Skin of body (tissue), 3 donors: ENCODE results near the gene RPL3. TPM values are rescaled to one million over a fixed set of nuclear protein-coding genes. Genes with fewer than 3 reads are reported as not detected.

Source experiments
- DNase-seq: peaks from one replicate; lab custom pipeline; 2025; lab: John Stamatoyannopoulos, UW
- small RNA-seq: library from RNA; depleted of rRNA; stranded (forward); fragments of <200 nt; gene quantifications from one replicate; pipeline ENCODE3, GENCODE V24; 2014; ENCODE audit warnings: low replicate concordance
- total RNA-seq: library from RNA; depleted of rRNA; stranded (reverse); fragments of >200 nt; gene quantifications from one replicate; pipeline ENCODE4 v1.2.3, GENCODE V29; 2014

Gene RPL3
- total RNA-seq, 1 donor from 2014 or later, result 2,417 TPM

DNA sequence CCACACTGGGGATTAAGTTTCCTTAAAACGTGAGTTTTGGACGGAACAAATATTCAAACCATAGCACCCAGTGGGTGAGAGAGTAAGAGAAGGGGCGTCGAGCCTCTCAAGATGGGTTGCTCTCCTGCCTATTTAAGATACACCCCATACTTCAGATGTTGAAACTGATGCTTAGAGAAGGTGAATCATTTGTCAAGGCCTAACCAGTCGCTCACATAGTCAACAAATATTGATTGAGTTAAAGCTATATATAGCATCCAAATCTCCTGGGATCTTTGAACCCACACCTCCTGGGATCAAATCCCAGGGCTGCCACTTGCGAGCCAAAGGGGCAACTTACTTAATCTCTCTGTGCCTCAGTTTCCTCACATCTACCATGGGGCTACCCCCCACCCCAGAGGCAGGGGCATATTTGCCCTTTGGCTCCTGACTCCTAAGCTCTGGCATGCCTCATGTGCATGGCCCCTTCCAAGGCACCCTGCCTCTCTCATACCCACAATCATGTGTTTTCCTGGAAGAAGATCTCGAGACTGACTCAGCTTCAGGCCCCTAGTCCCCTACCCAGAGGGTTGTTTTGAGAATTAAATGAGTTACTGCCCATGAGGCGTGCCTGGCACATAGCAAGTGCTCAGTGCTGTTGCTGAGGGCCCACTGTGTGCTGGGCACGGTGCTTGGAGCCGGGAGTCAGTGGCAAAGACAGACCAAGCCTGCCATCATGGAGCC, 55.6 kb downstream of the RPL3 start:
- DNase-seq, result no peak

Small RNAs within 50 kb of the gene (small RNA-seq; reads per million reads assigned to genes)
- not detected for gene SNORD43
- gene SNORD83A, result 2,896 reads per million, percentile 99 among the genes with 10 or more reads in this experiment
- not detected for gene SNORD83B

Other genes starting within 250 kb of the RPL3 start
- 4.4 TPM for gene APOBEC3G, start 242.3 kb downstream of the RPL3 start, total RNA-seq
- not detected for gene APOBEC3H, start 222.4 kb downstream of the RPL3 start, total RNA-seq
- 4.0 TPM for gene CBX7, start 166.9 kb downstream of the RPL3 start, total RNA-seq
- gene PDGFB, start 74.6 kb downstream of the RPL3 start, total RNA-seq, result 10.9 TPM
- gene SYNGR1, start 30.4 kb upstream of the RPL3 start, total RNA-seq, result 14.6 TPM
- 10.9 TPM for gene TAB1, start 80.2 kb upstream of the RPL3 start, total RNA-seq
- gene MGAT3, start 137.4 kb upstream of the RPL3 start, total RNA-seq, result 4.2 TPM
- gene MIEF1, start 182.7 kb upstream of the RPL3 start, total RNA-seq, result 10.7 TPM
- gene ATF4, start 200.9 kb upstream of the RPL3 start, total RNA-seq, result 125 TPM
- 31.1 TPM for gene RPS19BP1, start 213.1 kb upstream of the RPL3 start, total RNA-seq